KMS-11 (cell line): ENCODE data around the gene EFTUD2.
"Not testable (repeated sequence)": the region's sequence is repeated elsewhere in the genome, so short reads cannot be mapped to it uniquely, and the experiment has no call there.

Experiments
- H2AFZ ChIP-seq: fragments of 200-600 bp; sonication (generic); 2 replicates; pipeline ENCODE4 v1.6.1; 2016; ENCODE audit warnings: antibody characterized with exemption, mixed run types, low read depth
- H3K27ac ChIP-seq: fragments of 200-600 bp; sonication (generic); 2 replicates; pipeline ENCODE4 v1.6.1; 2016; ENCODE audit warnings: mild to moderate bottlenecking, mixed run types
- H3K27me3 ChIP-seq: fragments of 200-600 bp; sonication (generic); 2 replicates; pipeline ENCODE4 v1.6.1; 2017; ENCODE audit warnings: mild to moderate bottlenecking, low read depth, mixed run types, moderate library complexity; ENCODE audit not compliant: insufficient read depth
- H3K36me3 ChIP-seq: fragments of 200-600 bp; sonication (generic); 2 replicates; pipeline ENCODE4 v1.6.1; 2017; ENCODE audit warnings: mild to moderate bottlenecking, mixed run types; ENCODE audit not compliant: insufficient read depth
- H3K4me1 ChIP-seq: fragments of 200-600 bp; sonication (generic); 2 replicates; pipeline ENCODE4 v1.6.1; 2016; ENCODE audit warnings: mild to moderate bottlenecking, low read depth, mixed run types; ENCODE audit not compliant: poor library complexity, severe bottlenecking
- H3K4me2 ChIP-seq: fragments of 200-600 bp; sonication (generic); 2 replicates; pipeline ENCODE4 v1.7.0; 2016; ENCODE audit warnings: mild to moderate bottlenecking, mixed run types
- H3K4me3 ChIP-seq: fragments of 200-600 bp; sonication (generic); IDR thresholded peaks from 2 replicates; pipeline ENCODE4 v1.6.1; 2017; ENCODE audit warnings: low read depth, low read length, mixed read lengths; ENCODE audit not compliant: insufficient read depth
- H3K79me2 ChIP-seq: fragments of 200-600 bp; sonication (generic); 2 replicates; pipeline ENCODE4 v1.6.1; 2016; ENCODE audit warnings: low read depth, mixed run types; ENCODE audit not compliant: insufficient read depth
- H3K9ac ChIP-seq: fragments of 200-600 bp; sonication (generic); 2 replicates; pipeline ENCODE4 v1.6.1; 2016; ENCODE audit warnings: mild to moderate bottlenecking, mixed run types
- H4K20me1 ChIP-seq: fragments of 200-600 bp; sonication (generic); 2 replicates; pipeline ENCODE4 v1.6.1; 2016; ENCODE audit warnings: mild to moderate bottlenecking, mixed run types; ENCODE audit not compliant: insufficient read depth
- TF ChIP-seq, protein P1 (sequence below): fragments of 200-600 bp; sonication (generic); conservative IDR thresholded peaks from 2 replicates; pipeline ENCODE4 v1.6.1; 2017; ENCODE audit warnings: low read depth, mild to moderate bottlenecking, antibody characterized with exemption, low read length, moderate library complexity, mixed read lengths

The EFTUD2 gene

GRCh38 chr17:44812263-44812662, 87.0 kb downstream of the EFTUD2 start:
- no peak overlapping the region for H3K9ac ChIP-seq
- no peak overlapping the region for H3K4me3 ChIP-seq
- H3K79me2 ChIP-seq, result no peaks in the 10 kb centered on the region
- no peaks in the 10 kb centered on the region for H4K20me1 ChIP-seq
- TF ChIP-seq, protein P1, sequence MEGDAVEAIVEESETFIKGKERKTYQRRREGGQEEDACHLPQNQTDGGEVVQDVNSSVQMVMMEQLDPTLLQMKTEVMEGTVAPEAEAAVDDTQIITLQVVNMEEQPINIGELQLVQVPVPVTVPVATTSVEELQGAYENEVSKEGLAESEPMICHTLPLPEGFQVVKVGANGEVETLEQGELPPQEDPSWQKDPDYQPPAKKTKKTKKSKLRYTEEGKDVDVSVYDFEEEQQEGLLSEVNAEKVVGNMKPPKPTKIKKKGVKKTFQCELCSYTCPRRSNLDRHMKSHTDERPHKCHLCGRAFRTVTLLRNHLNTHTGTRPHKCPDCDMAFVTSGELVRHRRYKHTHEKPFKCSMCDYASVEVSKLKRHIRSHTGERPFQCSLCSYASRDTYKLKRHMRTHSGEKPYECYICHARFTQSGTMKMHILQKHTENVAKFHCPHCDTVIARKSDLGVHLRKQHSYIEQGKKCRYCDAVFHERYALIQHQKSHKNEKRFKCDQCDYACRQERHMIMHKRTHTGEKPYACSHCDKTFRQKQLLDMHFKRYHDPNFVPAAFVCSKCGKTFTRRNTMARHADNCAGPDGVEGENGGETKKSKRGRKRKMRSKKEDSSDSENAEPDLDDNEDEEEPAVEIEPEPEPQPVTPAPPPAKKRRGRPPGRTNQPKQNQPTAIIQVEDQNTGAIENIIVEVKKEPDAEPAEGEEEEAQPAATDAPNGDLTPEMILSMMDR, result no peak
- H3K27me3 ChIP-seq, result no peaks in the 10 kb centered on the region
- H2AFZ ChIP-seq, result no peak overlapping the region
- no peaks in the 10 kb centered on the region for H3K36me3 ChIP-seq
- H3K4me1 ChIP-seq, result no peaks in the 10 kb centered on the region
- no peak overlapping the region for H3K27ac ChIP-seq
- H3K4me2 ChIP-seq, result no peak overlapping the region

- H3K4me1 ChIP-seq, H3K79me2 ChIP-seq, H3K36me3 ChIP-seq, H3K9ac ChIP-seq, H3K4me2 ChIP-seq, H2AFZ ChIP-seq, H3K4me3 ChIP-seq, H3K27ac ChIP-seq, H3K27me3 ChIP-seq, H4K20me1 ChIP-seq: not testable (repeated sequence)
These were observed 90.4 kb downstream of the EFTUD2 start for GRCh38 chr17:44808656-44809388.

GRCh38 chr17:44808156-44808555, 91.1 kb downstream of the EFTUD2 start:
- no peak overlapping the region for H2AFZ ChIP-seq
- H3K4me1 ChIP-seq, result no peaks in the 10 kb centered on the region
- no peak overlapping the region for H3K9ac ChIP-seq
- H3K79me2 ChIP-seq, result no peaks in the 10 kb centered on the region
- H3K36me3 ChIP-seq, result no peaks in the 10 kb centered on the region
- no peak overlapping the region for H3K4me2 ChIP-seq
- H3K4me3 ChIP-seq, result no peak overlapping the region
- TF ChIP-seq, protein P1, result no peak
- H4K20me1 ChIP-seq, result no peaks in the 10 kb centered on the region
- no peak overlapping the region for H3K27ac ChIP-seq
- no peaks in the 10 kb centered on the region for H3K27me3 ChIP-seq

DNA sequence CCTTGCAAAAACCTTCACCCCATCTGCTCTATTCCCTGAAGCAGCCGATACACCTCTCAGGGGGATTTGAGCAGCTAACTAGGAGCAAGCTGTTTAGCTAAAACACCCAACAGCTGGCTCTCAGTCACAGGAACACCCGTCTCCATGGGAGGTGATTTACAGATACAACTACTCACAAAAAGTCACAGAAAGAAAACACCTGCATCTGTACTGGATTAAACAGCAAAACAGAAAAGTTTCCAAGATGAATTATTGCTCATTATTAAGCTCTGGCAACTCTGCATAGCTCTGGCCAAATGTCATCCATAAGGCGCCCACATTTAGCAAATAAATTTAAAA, 91.5 kb downstream of the EFTUD2 start:
- Histone ChIP-seq H3K4me1 (no peaks in the 10 kb centered on the region), H3K4me2 (no peak overlapping the region), H3K4me3 (no peak overlapping the region), H3K79me2 (no peaks in the 10 kb centered on the region), H3K9ac (no peak overlapping the region), H3K27me3 (no peaks in the 10 kb centered on the region), H4K20me1 (no peaks in the 10 kb centered on the region), H3K27ac (no peak overlapping the region), H2AFZ (no peak overlapping the region), H3K36me3 (no peaks in the 10 kb centered on the region)
- TF ChIP-seq, protein P1, result no peak

- no peaks in the 10 kb centered on the region for H3K36me3 ChIP-seq
- no peak overlapping the region for H3K27ac ChIP-seq
These were observed 92.0 kb downstream of the EFTUD2 start for GRCh38 chr17:44807093-44807816.

More at GRCh38 chr17:44807093-44807816, 92.0 kb downstream of the EFTUD2 start:
- no peak overlapping the region for H3K4me3 ChIP-seq
- no peaks in the 10 kb centered on the region for H3K27me3 ChIP-seq
- no peak overlapping the region for H3K9ac ChIP-seq
- no peaks in the 10 kb centered on the region for H3K79me2 ChIP-seq
- no peaks in the 10 kb centered on the region for H4K20me1 ChIP-seq
- TF ChIP-seq, protein P1, result no peak
- H3K4me1 ChIP-seq, result no peaks in the 10 kb centered on the region
- no peak overlapping the region for H3K4me2 ChIP-seq
- H2AFZ ChIP-seq, result no peak overlapping the region
